Spleen (tissue), 11 donors: ENCODE data around the gene TMTC4. TPM values are rescaled to one million over a fixed set of nuclear protein-coding genes. Genes with fewer than 3 reads are reported as not detected.

Source experiments
- DNase-seq: peaks from one replicate; pipeline ENCODE4 v3.0.0-alpha.2; 2020
- H3K27ac ChIP-seq, 8 donors: fragments of 200-600 bp; sonication (generic) in 7 of 8; 1 replicate in 4 of 8; 2 replicates in 4 of 8; pipeline versions ENCODE4 v1.5.0 to v1.8.0; 2016 to 2021; ENCODE audit warnings: inconsistent platforms in 4 of 8, mild to moderate bottlenecking in 4 of 8, moderate library complexity in 1 of 8
- H3K27me3 ChIP-seq, 7 donors: fragments of 200-600 bp; sonication (generic) in 6 of 7; replicated peaks in 1 of 7; 1 replicate in 4 of 7; 2 replicates in 3 of 7; pipeline versions ENCODE4 v1.5.0 to v1.8.0; 2016 to 2021; ENCODE audit warnings: inconsistent platforms in 3 of 7, mild to moderate bottlenecking in 1 of 7
- H3K36me3 ChIP-seq, 6 donors: fragments of 200-600 bp; sonication (generic) in 5 of 6; 1 replicate in 4 of 6; 2 replicates in 2 of 6; pipeline versions ENCODE4 v1.5.0 to v1.8.0; 2016 to 2021; ENCODE audit warnings: inconsistent platforms in 2 of 6
- H3K4me1 ChIP-seq, 6 donors: fragments of 200-600 bp; sonication (generic) in 5 of 6; 1 replicate in 3 of 6; 2 replicates in 3 of 6; pipeline versions ENCODE4 v1.5.0 to v1.8.0; 2016 to 2021; ENCODE audit warnings: inconsistent platforms in 3 of 6
- H3K4me3 ChIP-seq, 8 donors: fragments of 200-600 bp; sonication (generic) in 7 of 8; 1 replicate in 4 of 8; 2 replicates in 4 of 8; pipeline versions ENCODE4 v1.5.0 to v1.8.0; 2016 to 2021; ENCODE audit warnings: inconsistent platforms in 4 of 8, mild to moderate bottlenecking in 4 of 8, moderate library complexity in 2 of 8
- H3K9me3 ChIP-seq, 8 donors: fragments of 200-600 bp; sonication (generic) in 7 of 8; 1 replicate in 4 of 8; 2 replicates in 4 of 8; pipeline versions ENCODE4 v1.5.0 to v1.8.0; 2016 to 2021; ENCODE audit warnings: inconsistent platforms in 4 of 8
- POLR2A ChIP-seq, 3 donors: fragments of 450-650 bp; IDR thresholded peaks; one replicate each; pipeline ENCODE4 v1.5.1; 2017; ENCODE audit warnings: antibody characterized with exemption in 3 of 3, mild to moderate bottlenecking in 1 of 3
- POLR2AphosphoS5 ChIP-seq, 3 donors: sonication (generic); formaldehyde crosslinking; IDR thresholded peaks; one replicate each; pipeline ENCODE4 v1.5.1; 2017; ENCODE audit warnings: antibody characterized with exemption in 3 of 3
- WGBS, 5 donors: extraction: QIAGEN DNeasy Blood & Tissue Kit in 3 of 5; methylation state at CpG; one replicate each; pipeline versions ENCODE4 v1.1.5 to v1.1.7; 2013 to 2018; 5-methylcytosine and 5-hydroxymethylcytosine counted together
- intact Hi-C: fragments of 100-400 bp; cut with DNase I; formaldehyde crosslinking; loops from one replicate; pipeline ENCODE4 v1.15.0; 2023; ENCODE audit warnings: low total_unique reads
- polyA plus RNA-seq, 3 donors: library from polyadenylated mRNA; stranded (reverse); fragments of 200-250 nt; gene quantifications; one replicate each; pipeline ENCODE4 v1.2.1, GENCODE V29; 2013
- total RNA-seq, 7 donors: library from RNA; depleted of rRNA in 3 of 7; stranded (reverse); fragments of >200 nt in 3 of 7; fragmentation: NEBNext Ultra II Directional in 4 of 7; extraction: Animal tissue kit (Norgen Biotek cat#: 25700) in 4 of 7; gene quantifications; one replicate each; pipeline versions ENCODE4 v1.1.0 to v1.2.1, GENCODE V29; 2016 to 2021
- TF ChIP-seq, protein P1 (sequence below), 11 experiments: fragments of 200-600 bp in 7 of 11; fragments of 450-650 bp in 4 of 11; sonication (generic) in 4 of 11; IDR thresholded peaks in 8 of 11; conservative IDR thresholded peaks in 3 of 11; 1 replicate in 7 of 11; 2 replicates in 4 of 11; pipeline versions ENCODE4 v1.4.0 to v1.8.0; 2016 to 2021; ENCODE audit warnings: antibody characterized with exemption in 11 of 11, inconsistent platforms in 4 of 11, mild to moderate bottlenecking in 1 of 11
- donor health status: healthy with polysubstance abuse.
- donor health status: DM: no; HTN: no; CAD: no; lungs with moderate emphysema.
- donor health status: DM: no; HTN: no; CAD: no.
- donor health status: Bipolar disorder and iron deficiency.
- donor health status: healthy.
- donor health status: DM: no; HTN: no; CAD: no.
- donor health status: DM: yes; HTN: yes; CAD: no.

TMTC4 gene
- total and polyA plus RNA-seq, 10 donors: 3.7 to 17.7 (median 12.1) TPM

DNA sequence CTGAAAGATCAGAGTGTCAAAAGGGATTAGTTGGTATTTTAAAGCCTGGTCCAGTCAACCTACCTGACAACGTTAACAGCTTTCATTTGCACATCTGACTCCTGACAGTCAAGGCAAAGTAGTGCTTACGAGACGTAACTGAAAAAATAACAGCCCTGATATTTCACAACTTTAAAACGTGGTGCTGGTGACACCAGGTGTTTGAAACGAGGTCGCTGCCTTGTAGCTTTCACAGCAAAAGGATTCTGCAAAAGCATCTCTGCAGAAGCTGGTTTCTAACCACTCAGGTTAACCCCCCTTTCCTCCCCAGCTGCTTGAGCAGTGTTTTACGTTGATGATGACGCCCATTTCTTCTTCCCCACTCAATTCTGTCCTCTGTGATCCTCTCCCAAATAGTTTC lies 109.3 kb downstream of the TMTC4 start:
- Histone ChIP-seq H3K9me3 (peaks cover 0 to 11% (median 0%) of the 10 kb centered on the region in 8 donors), H3K4me3 (no peak overlapping the region), H3K4me1 (no peaks in the 10 kb centered on the region), H3K27ac (no peak overlapping the region), H3K36me3 (peaks cover 0 to 14% (median 0%) of the 10 kb centered on the region in 6 donors), H3K27me3 (no peaks in the 10 kb centered on the region)
- no peak for TF ChIP-seq POLR2A (IDR thresholded peaks at IDR 0.05)
- TF ChIP-seq POLR2AphosphoS5 (IDR thresholded peaks at IDR 0.05): no peak
- TF ChIP-seq, protein P1, sequence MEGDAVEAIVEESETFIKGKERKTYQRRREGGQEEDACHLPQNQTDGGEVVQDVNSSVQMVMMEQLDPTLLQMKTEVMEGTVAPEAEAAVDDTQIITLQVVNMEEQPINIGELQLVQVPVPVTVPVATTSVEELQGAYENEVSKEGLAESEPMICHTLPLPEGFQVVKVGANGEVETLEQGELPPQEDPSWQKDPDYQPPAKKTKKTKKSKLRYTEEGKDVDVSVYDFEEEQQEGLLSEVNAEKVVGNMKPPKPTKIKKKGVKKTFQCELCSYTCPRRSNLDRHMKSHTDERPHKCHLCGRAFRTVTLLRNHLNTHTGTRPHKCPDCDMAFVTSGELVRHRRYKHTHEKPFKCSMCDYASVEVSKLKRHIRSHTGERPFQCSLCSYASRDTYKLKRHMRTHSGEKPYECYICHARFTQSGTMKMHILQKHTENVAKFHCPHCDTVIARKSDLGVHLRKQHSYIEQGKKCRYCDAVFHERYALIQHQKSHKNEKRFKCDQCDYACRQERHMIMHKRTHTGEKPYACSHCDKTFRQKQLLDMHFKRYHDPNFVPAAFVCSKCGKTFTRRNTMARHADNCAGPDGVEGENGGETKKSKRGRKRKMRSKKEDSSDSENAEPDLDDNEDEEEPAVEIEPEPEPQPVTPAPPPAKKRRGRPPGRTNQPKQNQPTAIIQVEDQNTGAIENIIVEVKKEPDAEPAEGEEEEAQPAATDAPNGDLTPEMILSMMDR (IDR thresholded peaks at IDR 0.05 in 8 of 11, conservative IDR thresholded peaks at IDR 0.05 in 3 of 11): no peak
- 59 to 68% (median 64%) methylated on average over 8 of the region's 8 CpGs for WGBS, 5 donors
- intact Hi-C loops: no loop called here
- no peak for DNase-seq

DNA sequence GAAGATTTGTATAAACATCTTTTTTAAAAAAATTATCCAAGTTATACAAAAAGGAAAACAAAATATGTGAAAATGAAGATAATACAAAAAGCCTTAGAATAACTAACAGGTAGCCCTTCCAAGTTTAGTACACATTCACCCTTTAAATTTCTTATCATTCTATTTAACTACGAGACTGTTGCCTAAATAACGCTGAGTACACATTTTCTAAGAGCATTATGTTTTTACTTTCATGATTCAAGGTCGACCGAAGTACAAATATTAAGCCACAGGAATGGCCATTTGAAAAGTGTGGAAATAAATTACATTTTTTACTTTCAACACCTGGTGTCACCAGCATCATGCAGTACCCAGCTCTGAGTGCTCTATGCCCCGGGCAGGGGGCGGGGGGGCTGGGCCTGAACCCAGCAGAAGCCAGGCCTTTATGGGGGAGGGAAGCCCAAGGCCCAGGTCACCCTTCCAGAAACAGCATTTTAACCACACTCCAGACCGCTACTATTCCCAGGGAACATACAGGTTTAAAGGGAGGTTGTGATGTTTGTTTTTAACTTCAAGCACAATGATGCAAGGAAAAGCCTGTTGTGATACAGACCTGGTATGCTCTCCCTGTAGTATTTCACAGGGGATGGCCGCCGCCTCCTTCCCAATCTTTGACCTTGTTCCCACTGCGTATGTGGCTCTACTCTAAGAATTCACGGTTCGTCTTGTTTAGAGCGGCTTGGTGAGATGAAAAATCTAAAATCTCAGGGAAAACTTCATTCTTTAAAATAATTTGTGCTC lies 110.0 kb downstream of the TMTC4 start:
- H3K9me3 ChIP-seq: peaks cover 0 to 11% (median 0%) of the 10 kb centered on the region in 8 donors
- intact Hi-C loops: no loop called here
- 80 to 91% (median 85%) methylated on average over 13 of the region's 13 CpGs for WGBS, 5 donors
- no peaks in the 10 kb centered on the region for H3K4me1 ChIP-seq
- no peak overlapping the region for H3K4me3 ChIP-seq
- no peak overlapping the region for H3K27ac ChIP-seq
- TF ChIP-seq, protein P1 (IDR thresholded peaks at IDR 0.05 in 8 of 11, conservative IDR thresholded peaks at IDR 0.05 in 3 of 11): no peak
- TF ChIP-seq POLR2A (IDR thresholded peaks at IDR 0.05): no peak
- TF ChIP-seq POLR2AphosphoS5 (IDR thresholded peaks at IDR 0.05): no peak
- H3K27me3 ChIP-seq: no peaks in the 10 kb centered on the region
- DNase-seq: no peak
- peaks cover 0 to 14% (median 0%) of the 10 kb centered on the region in 6 donors for H3K36me3 ChIP-seq

DNA sequence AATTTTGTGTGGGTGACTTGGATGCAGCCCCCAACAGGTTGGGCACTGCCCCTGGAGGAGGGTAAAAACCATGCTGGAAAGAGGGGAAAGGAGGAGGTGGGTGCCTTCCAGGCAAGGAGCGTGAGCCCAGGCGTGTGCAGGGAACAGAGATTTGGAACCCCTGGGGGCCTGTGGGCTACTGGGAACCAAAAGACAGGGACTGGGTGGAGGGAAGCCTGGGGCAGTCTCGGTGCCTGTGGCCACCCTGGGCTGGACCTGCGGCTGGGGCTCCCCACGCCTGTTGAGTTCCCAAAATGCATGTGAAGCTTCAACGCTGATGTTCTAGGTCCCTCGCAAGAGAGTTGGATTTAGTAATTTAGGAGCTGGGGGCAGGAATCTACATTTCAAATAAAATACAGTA lies 110.8 kb downstream of the TMTC4 start:
- H3K4me3 ChIP-seq: no peak overlapping the region
- H3K27ac ChIP-seq: no peak overlapping the region
- H3K36me3 ChIP-seq: peaks cover 0 to 14% (median 0%) of the 10 kb centered on the region in 6 donors
- TF ChIP-seq, protein P1 (IDR thresholded peaks at IDR 0.05 in 8 of 11, conservative IDR thresholded peaks at IDR 0.05 in 3 of 11): no peak
- TF ChIP-seq POLR2A (IDR thresholded peaks at IDR 0.05) (no peak), POLR2AphosphoS5 (IDR thresholded peaks at IDR 0.05) (no peak)
- H3K27me3 ChIP-seq: no peaks in the 10 kb centered on the region
- DNase-seq: no peak
- peaks cover 0 to 11% (median 0%) of the 10 kb centered on the region in 8 donors for H3K9me3 ChIP-seq
- H3K4me1 ChIP-seq: no peaks in the 10 kb centered on the region
- WGBS, 5 donors: 91 to 98% (median 95%) methylated on average over 7 of the region's 7 CpGs
- intact Hi-C loops: no loop called here

DNA sequence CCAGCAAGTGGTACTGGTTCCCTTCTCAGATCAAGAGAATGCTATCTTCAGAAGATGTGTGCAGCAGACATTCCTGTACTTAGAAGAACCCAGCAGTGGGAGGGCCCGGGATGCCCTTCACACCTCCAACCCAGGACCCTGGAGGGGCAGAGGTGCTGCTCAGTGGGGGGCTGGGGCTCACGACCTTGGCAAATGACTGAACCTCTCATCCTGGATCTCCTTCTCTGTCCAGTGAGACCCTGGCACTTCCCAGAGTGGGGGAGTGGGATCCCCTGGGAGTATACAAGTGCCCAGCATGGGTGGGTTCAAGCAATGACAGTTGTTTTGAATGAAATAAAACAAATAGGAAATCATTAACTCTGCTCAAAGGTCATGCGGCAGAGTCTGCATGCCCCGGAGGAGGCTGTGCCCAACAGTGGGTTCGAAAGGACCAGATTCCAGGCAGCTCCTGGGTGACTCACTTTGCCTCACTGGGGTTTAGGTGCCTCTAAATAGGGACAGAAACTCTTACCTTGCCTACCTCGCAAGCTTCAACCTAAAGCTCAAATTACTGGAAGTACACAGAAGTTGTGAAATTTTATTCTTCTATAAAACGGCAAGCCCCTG lies 112.9 kb downstream of the TMTC4 start:
- no peak for DNase-seq
- intact Hi-C loops: no loop called here
- TF ChIP-seq, protein P1 (IDR thresholded peaks at IDR 0.05 in 8 of 11, conservative IDR thresholded peaks at IDR 0.05 in 3 of 11): no peak
- TF ChIP-seq POLR2A (IDR thresholded peaks at IDR 0.05) (no peak), POLR2AphosphoS5 (IDR thresholded peaks at IDR 0.05) (no peak)

More for the DNA sequence above, 112.9 kb downstream of the TMTC4 start:
- Histone ChIP-seq H3K36me3 (peaks cover 0 to 9% (median 0%) of the 10 kb centered on the region in 6 donors), H3K4me3 (no peak overlapping the region), H3K27me3 (no peaks in the 10 kb centered on the region), H3K27ac (no peak overlapping the region), H3K9me3 (peaks cover 0 to 11% (median 0%) of the 10 kb centered on the region in 8 donors), H3K4me1 (no peaks in the 10 kb centered on the region)
- WGBS, 5 donors: 62 to 69% (median 63%) methylated on average over 7 of the region's 7 CpGs
